Heart right ventricle (tissue), 16 donors: ENCODE measurements around the gene TMEM167B. TPM values are rescaled to one million over a fixed set of nuclear protein-coding genes. Genes with fewer than 3 reads are reported as not detected.

ENCODE experiments used
- ATAC-seq, 8 donors: fragments of 200-7000 bp; cut with Tn5 transposase; one replicate each; pipeline ENCODE4 v1.9.1; 2020; ENCODE audit warnings: mild to moderate bottlenecking in 8 of 8, moderate library complexity in 8 of 8, moderate number of reproducible peaks in 1 of 8
- DNase-seq, 2 donors: peaks; one replicate each; pipeline ENCODE4 v3.0.0-alpha.2; 2020
- H3K27ac ChIP-seq, 10 donors: fragments of 200-600 bp; sonication (generic) in 2 of 10; one replicate each; pipeline versions ENCODE4 v1.5.0 to v1.8.0; 2020 to 2022; ENCODE audit warnings: mild to moderate bottlenecking in 3 of 10
- H3K27me3 ChIP-seq, 7 donors: fragments of 200-600 bp; one replicate each; pipeline ENCODE4 v1.8.0; 2021 to 2022; ENCODE audit warnings: mild to moderate bottlenecking in 2 of 7
- H3K36me3 ChIP-seq, 9 donors: fragments of 200-600 bp; sonication (generic) in 1 of 9; one replicate each; pipeline versions ENCODE4 v1.5.0 to v1.8.0; 2020 to 2022; ENCODE audit warnings: mild to moderate bottlenecking in 2 of 9
- H3K4me1 ChIP-seq, 9 donors: fragments of 200-600 bp; sonication (generic) in 1 of 9; one replicate each; pipeline versions ENCODE4 v1.5.0 to v1.8.0; 2020 to 2022; ENCODE audit warnings: mild to moderate bottlenecking in 4 of 9
- H3K4me3 ChIP-seq, 10 donors: fragments of 200-600 bp; sonication (generic) in 2 of 10; one replicate each; pipeline versions ENCODE4 v1.5.0 to v1.8.0; 2020 to 2022; ENCODE audit warnings: mild to moderate bottlenecking in 7 of 10, moderate library complexity in 2 of 10
- H3K9me3 ChIP-seq, 11 donors: fragments of 200-600 bp in 10 of 11; sonication (generic) in 2 of 11; one replicate each; pipeline versions ENCODE4 v1.5.0 to v1.8.0; 2013 to 2022; ENCODE audit warnings: mild to moderate bottlenecking in 2 of 11, control low read depth in 1 of 11, moderate library complexity in 1 of 11
- WGBS, 2 donors: extraction: QIAGEN DNeasy Blood & Tissue Kit; methylation state at CpG; one replicate each; pipeline ENCODE4 v1.1.7; 2013; ENCODE audit warnings: inconsistent platforms in 1 of 2; 5-methylcytosine and 5-hydroxymethylcytosine counted together
- intact Hi-C, 10 donors: fragments of 100-400 bp; cut with DNase I; formaldehyde crosslinking; loops; one replicate each; pipeline versions ENCODE4 v1.11.1 to v1.14.2; 2022
- polyA plus RNA-seq, 2 donors: library from polyadenylated mRNA; stranded (reverse); fragments of 200-250 nt; gene quantifications; one replicate each; pipeline ENCODE4 v1.2.3, GENCODE V29; 2013
- total RNA-seq, 10 donors: library from RNA; stranded (reverse); fragmentation: NEBNext Ultra II Directional in 3 of 10; extraction: Animal tissue kit (Norgen Biotek cat#: 25700) in 3 of 10; gene quantifications; one replicate each; pipeline versions ENCODE4 v1.2.1 to v1.2.4, GENCODE V29; 2021 to 2023
- TF ChIP-seq, protein P1 (sequence below), 9 donors: fragments of 200-600 bp; sonication (generic) in 2 of 9; IDR thresholded peaks; one replicate each; pipeline versions ENCODE4 v1.5.0 to v1.8.0; 2021 to 2022; ENCODE audit warnings: antibody characterized with exemption in 9 of 9, mild to moderate bottlenecking in 5 of 9, moderate library complexity in 1 of 9
- donor health status: Arrhythmogenic right ventricular cardiomyopathy.
- donor health status: ischemic (EF 13 %, LVEDD 7.1; RV severe dilation, severe dysfunction).
- donor health status: healthy with polysubstance abuse.
- donor health status: DM: no; HTN: yes; CAD: no.
- donor health status: DM: no; HTN: no; CAD: no.
- donor health status: ischemic (EF 25% LVEDD 6.9; RV normal size, moderate dysfunction).
- donor health status: ischemic (EF 25% LVEDD 5.7; RV mildly dilated, moderate dysfunction).
- donor health status: healthy.
- donor health status: DM: yes; HTN: yes; CAD: no.
- donor health status: Ischemic cardiomyopathy.
- donor health status: ischemic (EF 35%, LVEDD 5.7; RV mildly dilated, moderate dysfunction).
- donor health status: nonischemic (EF 11% LVEDD 7.7; RV severe dilation, severe dysfunction).
- donor health status: DM: yes; HTN: yes; CAD: no.
- donor health status: PGD.
- donor health status: ischemic (EF 29% LVEDD 5.4; RV normal size, mild dysfunction).
- donor health status: nonischemic (EF 23%, LVEDD 6.1; RV moderate dilation, normal function).

TMEM167B gene
- total and polyA plus RNA-seq, 12 donors = 12.0 to 52.9 (median 40.5) TPM

- H3K36me3 ChIP-seq = no peaks in the 10 kb centered on the region
- TF ChIP-seq, protein P1, sequence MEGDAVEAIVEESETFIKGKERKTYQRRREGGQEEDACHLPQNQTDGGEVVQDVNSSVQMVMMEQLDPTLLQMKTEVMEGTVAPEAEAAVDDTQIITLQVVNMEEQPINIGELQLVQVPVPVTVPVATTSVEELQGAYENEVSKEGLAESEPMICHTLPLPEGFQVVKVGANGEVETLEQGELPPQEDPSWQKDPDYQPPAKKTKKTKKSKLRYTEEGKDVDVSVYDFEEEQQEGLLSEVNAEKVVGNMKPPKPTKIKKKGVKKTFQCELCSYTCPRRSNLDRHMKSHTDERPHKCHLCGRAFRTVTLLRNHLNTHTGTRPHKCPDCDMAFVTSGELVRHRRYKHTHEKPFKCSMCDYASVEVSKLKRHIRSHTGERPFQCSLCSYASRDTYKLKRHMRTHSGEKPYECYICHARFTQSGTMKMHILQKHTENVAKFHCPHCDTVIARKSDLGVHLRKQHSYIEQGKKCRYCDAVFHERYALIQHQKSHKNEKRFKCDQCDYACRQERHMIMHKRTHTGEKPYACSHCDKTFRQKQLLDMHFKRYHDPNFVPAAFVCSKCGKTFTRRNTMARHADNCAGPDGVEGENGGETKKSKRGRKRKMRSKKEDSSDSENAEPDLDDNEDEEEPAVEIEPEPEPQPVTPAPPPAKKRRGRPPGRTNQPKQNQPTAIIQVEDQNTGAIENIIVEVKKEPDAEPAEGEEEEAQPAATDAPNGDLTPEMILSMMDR (IDR thresholded peaks at IDR 0.05) = peak in 2 of 9 donors; percentile 42 to 46
- H3K4me1 ChIP-seq = peaks cover 2 to 33% (median 22%) of the 10 kb centered on the region in 9 donors
- H3K9me3 ChIP-seq = no peaks in the 10 kb centered on the region
- intact Hi-C loops = loop anchor here in 7 of 10 donors (1.0 to 10.0 kb wide), 6 partner anchors 70 to 285 kb away; partner anchors contain the start of genes CLCC1 (in 4 of the 7) and WDR47 (in 1 of the 7)
- no peak overlapping the region for H3K27ac ChIP-seq
- H3K4me3 ChIP-seq = peak overlapping the region in 8 of 10 donors; percentile 12 to 50 (median 36)
- DNase-seq (no peak), ATAC-seq (peak in 7 of 8 donors; percentile 30 to 83 (median 62))
- 18 to 22% methylated on average over 10 of the region's 10 CpGs for WGBS, 2 donors
- H3K27me3 ChIP-seq = peaks cover 7 to 39% (median 37%) of the 10 kb centered on the region in 7 donors
These were observed 21.6 kb downstream of the TMEM167B start for GRCh38 chr1:109112056-109112651.

DNA sequence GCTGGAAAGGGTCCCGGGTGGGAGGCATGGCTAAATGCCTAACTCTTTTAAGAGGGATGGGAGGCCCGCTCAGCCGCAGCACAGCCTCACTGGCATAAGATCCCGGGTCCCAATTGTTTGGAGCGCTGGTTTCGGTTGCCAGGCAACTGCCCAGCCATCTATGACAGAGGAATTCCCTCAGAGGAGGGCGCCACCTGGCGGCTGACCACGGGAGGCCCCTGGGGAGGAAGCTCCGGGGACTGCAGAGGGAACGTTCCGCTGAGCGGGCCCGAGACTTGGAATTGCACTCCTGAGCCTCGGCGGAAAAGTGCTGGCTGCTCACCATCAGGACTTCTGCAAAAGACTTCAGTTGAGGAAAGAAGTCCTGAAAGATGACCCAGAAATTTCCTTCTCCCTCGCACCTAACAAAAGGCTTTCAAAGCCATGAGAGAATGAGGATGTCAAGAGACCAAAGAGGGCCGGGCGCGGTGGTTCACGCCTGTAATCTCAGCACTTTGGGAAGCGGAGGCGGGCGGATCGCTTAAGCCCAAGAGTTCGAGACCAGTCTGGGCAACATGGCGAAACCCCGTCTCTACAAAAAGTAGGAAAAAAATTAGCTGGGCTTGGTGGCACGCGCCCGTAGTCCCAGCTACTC is 22.2 kb downstream of the TMEM167B start:
- 5% methylated on average over 31 of the region's 31 CpGs for WGBS, 2 donors
- intact Hi-C loops = loop anchor here in 7 of 10 donors (1.0 to 10.0 kb wide), 6 partner anchors 70 to 285 kb away; partner anchors contain the start of genes CLCC1 (in 4 of the 7) and WDR47 (in 1 of the 7)
- ATAC-seq = peak; percentile 95 to 99 (median 97)
- Histone ChIP-seq H3K4me1 (peaks cover 2 to 33% (median 22%) of the 10 kb centered on the region in 9 donors), H3K36me3 (no peaks in the 10 kb centered on the region), H3K4me3 (peak overlapping the region in 8 of 10 donors; percentile 12 to 50 (median 36)), H3K27me3 (peaks cover 7 to 43% (median 38%) of the 10 kb centered on the region in 7 donors), H3K9me3 (no peaks in the 10 kb centered on the region), H3K27ac (no peak overlapping the region)
- peak; percentile 93 to 95 for DNase-seq
- TF ChIP-seq, protein P1 (IDR thresholded peaks at IDR 0.05) = peak; percentile 93 to 99 (median 98)

DNA sequence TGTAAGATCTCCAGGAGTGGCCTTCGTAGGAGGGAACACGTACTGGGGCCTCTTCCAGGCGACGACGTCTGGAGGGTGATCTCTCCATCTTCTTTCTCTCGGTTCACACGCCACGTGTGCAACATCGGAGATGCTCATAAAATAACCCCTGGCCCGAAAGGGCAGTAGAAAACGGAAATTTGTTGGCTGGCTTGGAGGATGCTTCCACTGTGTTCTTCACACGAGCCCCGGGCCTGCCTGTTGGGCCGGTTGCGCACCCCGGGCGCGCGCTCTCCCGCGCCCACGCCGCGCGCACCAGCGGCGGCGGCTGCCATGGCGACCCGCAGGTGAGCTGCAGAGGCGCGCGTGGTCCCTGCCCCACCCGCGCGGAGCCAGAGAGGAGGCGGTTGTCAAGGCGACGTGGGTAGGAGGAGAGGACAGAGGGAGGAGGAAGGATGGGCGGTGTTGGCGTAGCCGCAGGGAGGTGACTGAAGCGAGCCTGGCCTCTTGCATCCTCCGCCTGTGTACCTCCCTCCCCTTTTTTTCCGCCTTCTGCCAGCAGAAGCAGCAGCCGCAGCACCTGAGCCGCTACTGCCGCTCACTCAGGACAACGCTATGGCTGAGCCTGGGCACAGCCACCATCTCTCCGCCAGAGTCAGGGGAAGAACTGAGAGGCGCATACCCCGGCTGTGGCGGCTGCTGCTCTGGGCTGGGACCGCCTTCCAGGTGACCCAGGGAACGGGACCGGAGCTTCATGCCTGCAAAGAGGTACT is 23.2 kb downstream of the TMEM167B start, which contains the start of gene ELAPOR1:
TSS of gene ELAPOR1 (plus strand) at position 526 of the 752 bp plus-strand sequence. CDS start at position 595, 69 bp downstream.
- peak in 1 of 2 donors; percentile 35 for DNase-seq
- Histone ChIP-seq H3K4me1 (peaks cover 2 to 33% (median 22%) of the 10 kb centered on the region in 9 donors), H3K27me3 (peaks cover 7 to 48% (median 38%) of the 10 kb centered on the region in 7 donors), H3K9me3 (no peaks in the 10 kb centered on the region), H3K27ac (no peak within 1 kb of the TSS), H3K36me3 (no peaks in the 10 kb centered on the region), H3K4me3 (peak within 1 kb of the TSS in 9 of 10 donors; percentile 18 to 50 (median 33))
- TF ChIP-seq, protein P1 (IDR thresholded peaks at IDR 0.05) = no peak
- ATAC-seq = peak in 7 of 8 donors; percentile 4 to 47 (median 21)
- 1 to 3% methylated on average over 53 to 56 of the region's 56 CpGs for WGBS, 2 donors
- intact Hi-C loops = loop anchor here in 7 of 10 donors (2.0 to 10.0 kb wide), 5 partner anchors 81 to 286 kb away; partner anchors contain the start of gene CLCC1 (in 4 of the 7)

- Histone ChIP-seq H3K27me3 (peaks cover 7 to 48% (median 38%) of the 10 kb centered on the region in 7 donors), H3K9me3 (no peaks in the 10 kb centered on the region), H3K4me3 (peak overlapping the region in 6 of 10 donors; percentile 33 to 50 (median 38)), H3K4me1 (peaks cover 2 to 33% (median 22%) of the 10 kb centered on the region in 9 donors), H3K27ac (no peak overlapping the region), H3K36me3 (no peaks in the 10 kb centered on the region)
- intact Hi-C loops = loop anchor here in 6 of 10 donors (5.0 to 10.0 kb wide), 4 partner anchors 80 to 287 kb away; partner anchors contain the start of gene CLCC1 (in 3 of the 6)
- ATAC-seq = no peak
- WGBS, 2 donors = 9 to 10% methylated on average over 12 of the region's 12 CpGs
- DNase-seq = no peak
- TF ChIP-seq, protein P1 (IDR thresholded peaks at IDR 0.05) = no peak
These were observed 23.7 kb downstream of the TMEM167B start for GRCh38 chr1:109114342-109114674.
